ENCODE measurements around the gene HSD17B10. TPM values are rescaled to one million over a fixed set of nuclear protein-coding genes. Genes with fewer than 3 reads are reported as not detected.
A peak's percentile ranks its signal among the peaks of the same experiment; 100 is the strongest.

Gene HSD17B10
- total RNA-seq, 2 experiments from 2014 or later = 94.3 to 97.6 TPM

DNA sequence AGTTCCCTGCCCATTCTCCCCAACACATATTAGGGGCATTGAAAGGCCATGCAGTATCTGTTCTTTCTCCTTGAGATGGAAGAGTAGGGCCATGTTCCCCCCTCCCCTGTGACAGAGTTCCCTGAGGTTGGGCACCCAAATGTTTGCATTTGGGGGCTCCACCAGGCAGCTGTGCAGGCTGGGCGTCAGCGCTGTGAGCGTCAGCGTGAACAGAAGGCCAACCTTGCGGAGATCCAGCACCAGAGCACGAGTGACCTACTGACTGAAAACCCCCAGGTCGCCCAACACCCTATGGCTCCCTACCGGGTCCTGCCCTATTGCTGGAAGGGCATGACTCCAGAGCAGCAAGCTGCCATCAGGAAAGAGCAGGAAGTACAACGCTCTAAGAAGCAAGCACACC lies 3.9 kb downstream of the HSD17B10 start:
- Mint-ChIP-seq H3K27ac (no peak overlapping the region), H3K27me3 (no peaks in the 10 kb centered on the region), H3K4me3 (no peak overlapping the region), H3K36me3 (ENCODE audit: low read depth) (peaks cover 11% of the 10 kb centered on the region), H3K4me1 (ENCODE audit: low read depth) (peaks cover 9% of the 10 kb centered on the region), H3K9me3 (no peaks in the 10 kb centered on the region)
- TF ChIP-seq CTCF (IDR thresholded peaks at IDR 0.05) = no peak
- ATAC-seq (no peak), DNase-seq (no peak)
- intact Hi-C loops (cut with micrococcal nuclease) = no loop called here
- POLR2A ChIA-PET = interaction anchor here (2.2 kb wide), 1 partner anchor 8 kb away, joined by 7 read pairs; no protein-coding TSS in a partner anchor
- CTCF ChIA-PET = no interaction called here

DNA sequence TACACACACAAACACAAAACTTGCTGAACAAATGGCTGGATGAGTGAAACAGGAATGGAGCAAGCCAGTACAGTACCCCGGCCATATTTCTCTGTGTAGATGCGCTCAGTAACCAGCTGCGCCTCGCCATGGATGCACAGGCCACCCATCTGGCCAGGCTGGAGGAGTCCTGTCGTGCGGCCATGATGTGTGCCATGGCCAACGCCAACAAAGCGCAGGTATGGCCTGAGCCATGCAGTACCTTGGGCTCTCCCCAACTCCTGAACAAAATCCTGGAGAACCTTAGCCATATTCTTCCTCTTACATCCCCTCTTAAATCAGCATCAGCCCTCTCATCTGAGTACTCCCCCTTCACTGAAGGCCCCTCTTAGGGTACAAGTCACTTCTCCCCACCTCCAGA lies 4.4 kb downstream of the HSD17B10 start:
- no peak overlapping the region for H3K27ac Mint-ChIP-seq

GRCh38 chrX:53422861-53423306 lies 11.3 kb downstream of the HSD17B10 start, which contains the start of gene RIBC1:
Gene RIBC1, plus strand, starts transcription at chrX:53422873. Its CDS starts 3,404 bp downstream, at chrX:53426277.
- no peak for TF ChIP-seq CTCF (IDR thresholded peaks at IDR 0.05)
- POLR2A ChIA-PET = interaction anchor here (0.6 to 1.9 kb wide), 6 partner anchors 8 to 197 kb away, joined by 3 to 9 read pairs (median 3); no protein-coding TSS in a partner anchor
- no peak for DNase-seq
- ATAC-seq = no peak
- no peaks in the 10 kb centered on the region for H3K27me3 Mint-ChIP-seq
- H3K27ac Mint-ChIP-seq = peak within 1 kb of the TSS; percentile 96
- CTCF ChIA-PET = interaction anchor here (1.2 to 5.1 kb wide), 6 partner anchors 10 to 110 kb away, joined by 3 to 27 read pairs (median 7); no protein-coding TSS in a partner anchor
- H3K36me3 Mint-ChIP-seq (ENCODE audit: low read depth) = peaks cover 21% of the 10 kb centered on the region
- no peaks in the 10 kb centered on the region for H3K9me3 Mint-ChIP-seq
- intact Hi-C loops (cut with micrococcal nuclease) = no loop called here
- H3K4me3 Mint-ChIP-seq = peak within 1 kb of the TSS; percentile 94
- peaks cover 19% of the 10 kb centered on the region for H3K4me1 Mint-ChIP-seq (ENCODE audit: low read depth)

More for the DNA sequence above, 4.4 kb downstream of the HSD17B10 start:
- Mint-ChIP-seq H3K9me3 (no peaks in the 10 kb centered on the region), H3K36me3 (ENCODE audit: low read depth) (peaks cover 11% of the 10 kb centered on the region), H3K4me3 (no peak overlapping the region), H3K4me1 (ENCODE audit: low read depth) (peaks cover 5% of the 10 kb centered on the region), H3K27me3 (no peaks in the 10 kb centered on the region)
- ATAC-seq (no peak), DNase-seq (no peak)
- TF ChIP-seq CTCF (IDR thresholded peaks at IDR 0.05) = no peak
- POLR2A ChIA-PET = no interaction called here
- CTCF ChIA-PET = no interaction called here
- intact Hi-C loops (cut with micrococcal nuclease) = no loop called here

- Mint-ChIP-seq H3K4me3 (peak within 1 kb of the TSS; percentile 94), H3K36me3 (ENCODE audit: low read depth) (peaks cover 25% of the 10 kb centered on the region), H3K27me3 (no peaks in the 10 kb centered on the region), H3K4me1 (ENCODE audit: low read depth) (peaks cover 23% of the 10 kb centered on the region), H3K9me3 (no peaks in the 10 kb centered on the region), H3K27ac (peak within 1 kb of the TSS; percentile 96)
- peak; percentile 94 for ATAC-seq
- DNase-seq = peak; percentile 96
- no peak for TF ChIP-seq CTCF (IDR thresholded peaks at IDR 0.05)
- POLR2A ChIA-PET = interaction anchor here (0.6 to 1.9 kb wide), 11 partner anchors 8 to 197 kb away, joined by 3 to 9 read pairs (median 3); no protein-coding TSS in a partner anchor
- CTCF ChIA-PET = interaction anchor here (1.3 to 5.1 kb wide), 5 partner anchors 11 to 109 kb away, joined by 5 to 27 read pairs (median 8); no protein-coding TSS in a partner anchor
- intact Hi-C loops (cut with micrococcal nuclease) = no loop called here
These were observed 11.9 kb downstream of the HSD17B10 start, which contains the start of gene SMC1A for GRCh38 chrX:53422086-53422860. Gene SMC1A, minus strand, starts transcription at chrX:53422654. Its CDS starts 54 bp downstream, at chrX:53422600.

GRCh38 chrX:53421772-53422085 lies 12.4 kb downstream of the HSD17B10 start:
- H3K9me3 Mint-ChIP-seq = no peaks in the 10 kb centered on the region
- peak overlapping the region; percentile 96 for H3K27ac Mint-ChIP-seq
- ChIA-PET POLR2A (interaction anchor here (0.6 to 1.9 kb wide), 8 partner anchors 9 to 196 kb away, joined by 3 to 9 read pairs (median 4); no protein-coding TSS in a partner anchor), CTCF (interaction anchor here (1.3 to 5.1 kb wide), 3 partner anchors 14 to 104 kb away, joined by 5 to 27 read pairs (median 9); no protein-coding TSS in a partner anchor)
- peaks cover 25% of the 10 kb centered on the region for H3K36me3 Mint-ChIP-seq (ENCODE audit: low read depth)
- H3K4me1 Mint-ChIP-seq (ENCODE audit: low read depth) = peaks cover 23% of the 10 kb centered on the region
- DNase-seq = no peak
- intact Hi-C loops (cut with micrococcal nuclease) = no loop called here
- ATAC-seq = peak; percentile 11
- H3K27me3 Mint-ChIP-seq = no peaks in the 10 kb centered on the region
- H3K4me3 Mint-ChIP-seq = peak overlapping the region; percentile 94
- TF ChIP-seq CTCF (IDR thresholded peaks at IDR 0.05) = no peak

Data from activated CD8-positive, alpha-beta T cell treated with anti-CD3 and anti-CD28 coated beads for 36 hours (primary cell).